ENCODE data around the gene IQGAP1.
"Not testable (repeated sequence)": the region's sequence is repeated elsewhere in the genome, so short reads cannot be mapped to it uniquely, and the experiment has no call there.

Gene IQGAP1

DNA sequence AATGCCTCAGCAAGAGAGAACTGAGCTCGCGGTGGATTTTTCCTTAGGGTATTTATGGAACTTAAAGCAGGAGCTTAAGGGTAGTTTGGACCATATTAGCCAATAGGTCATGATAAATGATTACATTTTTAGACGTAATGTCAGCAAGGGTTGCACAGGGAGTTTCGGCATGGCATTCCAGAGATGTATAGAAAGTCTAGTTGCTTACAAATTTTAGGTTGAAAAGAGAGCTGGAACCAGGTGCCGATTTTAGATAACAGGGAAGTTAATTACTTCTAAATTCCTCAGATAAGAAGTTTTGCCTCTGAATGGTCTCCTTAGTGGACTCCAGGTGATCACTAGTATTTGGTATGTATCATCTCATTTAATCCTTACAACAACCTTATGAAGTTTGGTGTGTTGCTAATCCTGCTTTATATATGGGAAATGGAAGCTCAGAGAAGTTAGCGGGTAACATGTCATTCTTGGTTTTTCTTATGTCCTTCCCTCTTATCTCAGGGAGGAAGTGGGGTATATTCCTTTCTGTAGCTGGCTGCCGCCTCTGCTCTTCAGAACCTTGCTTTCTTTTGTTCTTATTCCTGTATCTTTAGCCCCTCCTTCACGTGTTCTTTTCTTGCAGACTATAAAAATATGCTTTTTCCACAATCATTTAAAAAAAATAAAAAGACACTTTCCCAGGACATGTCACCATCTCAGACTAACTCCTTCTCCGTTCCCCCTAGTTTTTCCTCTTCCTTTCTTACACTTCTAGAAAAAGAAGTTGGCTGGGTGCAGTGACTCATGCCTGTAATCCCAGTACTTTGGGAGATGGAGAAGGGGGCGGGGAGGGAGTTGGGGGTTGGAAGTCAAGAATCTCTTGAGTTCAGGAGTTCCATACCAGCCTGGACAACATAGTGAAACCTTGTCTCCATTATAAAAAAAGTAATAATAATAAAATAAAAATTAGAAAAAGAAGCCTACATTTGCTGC is 25.7 kb downstream of the IQGAP1 start:
- Mint-ChIP-seq H3K4me1 (peaks cover 79% of the 10 kb centered on the region), H3K9me3 (peaks cover 10 to 16% of the 10 kb centered on the region in 2 donors), H3K27me3 (no peaks in the 10 kb centered on the region), H3K4me3 (peak overlapping the region; percentile 35 to 73), H3K27ac (peak overlapping the region in 1 of 2 donors; percentile 53)
- no peak for ATAC-seq
- no peak for DNase-seq

GRCh38 chr15:90414408-90415028 is 26.5 kb downstream of the IQGAP1 start:
- peaks cover 8 to 13% of the 10 kb centered on the region in 2 donors for H3K9me3 Mint-ChIP-seq
- peaks cover 79% of the 10 kb centered on the region for H3K4me1 Mint-ChIP-seq
- ATAC-seq (no peak), DNase-seq (peak in 1 of 2 donors; percentile 42)
- no peaks in the 10 kb centered on the region for H3K27me3 Mint-ChIP-seq
- H3K4me3 Mint-ChIP-seq, result peak overlapping the region; percentile 17 to 57
- H3K27ac Mint-ChIP-seq, result peak overlapping the region; percentile 1 to 69

DNA sequence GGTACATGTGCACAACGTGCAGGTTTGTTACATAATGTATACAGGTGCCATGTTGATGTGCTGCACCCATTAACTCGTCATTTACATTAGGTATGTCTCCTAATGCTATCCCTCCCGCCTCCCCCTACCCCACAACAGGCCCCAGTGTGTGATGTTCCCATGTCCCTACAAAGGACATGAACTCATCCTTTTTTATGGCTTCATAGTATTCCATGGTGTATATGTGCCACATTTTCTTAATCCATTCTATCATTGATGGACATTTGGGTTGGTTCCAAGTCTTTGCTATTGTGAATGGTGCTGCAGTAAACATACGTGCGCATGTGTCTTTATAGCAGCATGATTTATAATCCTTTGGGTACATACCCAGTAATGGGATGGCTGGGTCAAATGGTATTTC is 28.0 kb downstream of the IQGAP1 start:
- not testable (repeated sequence) for H3K27ac Mint-ChIP-seq, H3K4me3 Mint-ChIP-seq, ATAC-seq, H3K27me3 Mint-ChIP-seq, H3K9me3 Mint-ChIP-seq, DNase-seq
- peaks cover 86% of the 10 kb centered on the region for H3K4me1 Mint-ChIP-seq

- Mint-ChIP-seq H3K27ac (peak overlapping the region; percentile 99 to 100), H3K9me3 (peaks cover 5 to 9% of the 10 kb centered on the region in 2 donors), H3K4me1 (peaks cover 87% of the 10 kb centered on the region), H3K27me3 (no peaks in the 10 kb centered on the region), H3K4me3 (peak overlapping the region in 1 of 2 donors; percentile 81)
- DNase-seq (no peak), ATAC-seq (no peak)
These were observed 30.6 kb downstream of the IQGAP1 start for GRCh38 chr15:90418627-90419026.

DNA sequence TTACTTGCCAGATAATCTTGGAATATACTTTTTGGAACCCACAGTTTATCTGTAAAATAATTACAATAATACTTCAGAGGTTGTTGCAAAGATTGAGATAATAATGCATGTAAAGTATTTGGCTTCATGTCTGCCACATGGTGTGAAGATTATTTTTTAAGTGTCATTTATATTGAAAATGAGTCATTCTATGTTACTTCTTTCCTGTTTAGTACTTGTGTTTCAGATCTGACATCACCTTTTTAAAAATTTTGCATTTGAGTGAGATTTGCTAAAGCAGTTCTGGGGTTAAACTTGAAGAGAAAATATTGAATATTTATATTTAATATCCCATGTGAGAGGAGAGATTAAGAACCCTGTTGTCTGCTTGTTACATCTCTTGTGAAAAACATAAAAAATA is 31.2 kb downstream of the IQGAP1 start:
- Mint-ChIP-seq H3K4me1 (peaks cover 84% of the 10 kb centered on the region), H3K9me3 (peaks cover 5 to 9% of the 10 kb centered on the region in 2 donors), H3K27me3 (no peaks in the 10 kb centered on the region), H3K4me3 (peak overlapping the region; percentile 35 to 81), H3K27ac (peak overlapping the region; percentile 99 to 100)
- ATAC-seq (peak; percentile 41), DNase-seq (no peak)

DNA sequence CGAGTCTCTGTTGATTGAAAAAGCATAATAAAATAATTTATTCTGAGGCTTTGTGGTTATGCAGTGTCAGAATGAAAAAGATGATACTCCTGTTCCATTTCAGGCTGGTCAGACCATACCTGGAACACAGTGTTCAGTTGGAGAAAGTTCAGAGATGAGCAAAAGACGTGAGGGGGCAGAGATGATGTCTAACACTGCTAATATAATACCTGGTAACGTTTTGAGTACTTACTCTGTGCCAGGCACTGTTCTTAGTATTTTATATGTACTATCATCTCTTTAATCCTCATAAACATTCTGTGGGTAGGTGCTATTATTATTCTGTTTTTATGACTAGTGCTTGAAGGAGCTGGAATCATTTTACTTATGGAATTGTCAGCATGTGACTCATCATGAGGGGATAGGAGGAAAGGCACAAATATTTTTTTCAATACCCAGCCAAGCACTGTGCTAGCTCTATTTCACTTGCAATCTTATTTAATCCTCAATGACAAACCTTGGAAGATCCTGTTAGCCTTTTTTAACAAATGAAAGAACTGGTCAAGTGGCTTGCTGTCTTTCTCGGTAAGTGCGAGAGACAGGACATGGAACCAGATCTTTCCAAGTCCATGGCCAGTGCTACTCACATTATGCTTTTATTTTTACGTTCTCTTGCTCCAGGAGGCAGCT is 31.8 kb downstream of the IQGAP1 start:
- ATAC-seq, result peak; percentile 100
- H3K4me1 Mint-ChIP-seq, result peaks cover 84% of the 10 kb centered on the region

GRCh38 chr15:90420451-90420850 is 32.4 kb downstream of the IQGAP1 start:
- Mint-ChIP-seq H3K9me3 (peaks cover 5 to 9% of the 10 kb centered on the region in 2 donors), H3K4me3 (peak overlapping the region; percentile 35 to 81), H3K4me1 (peaks cover 87% of the 10 kb centered on the region), H3K27ac (peak overlapping the region; percentile 99 to 100), H3K27me3 (no peaks in the 10 kb centered on the region)
- no peak for DNase-seq
- no peak for ATAC-seq

More for the DNA sequence above, 31.8 kb downstream of the IQGAP1 start:
- Mint-ChIP-seq H3K9me3 (peaks cover 5 to 9% of the 10 kb centered on the region in 2 donors), H3K27ac (peak overlapping the region; percentile 99 to 100), H3K27me3 (no peaks in the 10 kb centered on the region), H3K4me3 (peak overlapping the region; percentile 35 to 81)
- DNase-seq, result peak; percentile 48 to 68

- DNase-seq (no peak), ATAC-seq (no peak)
- H3K27me3 Mint-ChIP-seq, result no peaks in the 10 kb centered on the region
- peaks cover 5 to 9% of the 10 kb centered on the region in 2 donors for H3K9me3 Mint-ChIP-seq
- peaks cover 87% of the 10 kb centered on the region for H3K4me1 Mint-ChIP-seq
- peak overlapping the region in 1 of 2 donors; percentile 62 for H3K27ac Mint-ChIP-seq
- H3K4me3 Mint-ChIP-seq, result no peak overlapping the region
These were observed 33.5 kb downstream of the IQGAP1 start for GRCh38 chr15:90421527-90421926.

- Mint-ChIP-seq H3K27me3 (no peaks in the 10 kb centered on the region), H3K9me3 (peaks cover under 1 to 8% of the 10 kb centered on the region in 2 donors), H3K4me3 (no peak overlapping the region), H3K27ac (no peak overlapping the region), H3K4me1 (peaks cover 82% of the 10 kb centered on the region)
- no peak for DNase-seq
- no peak for ATAC-seq
These were observed 34.0 kb downstream of the IQGAP1 start for GRCh38 chr15:90422043-90422442.

GRCh38 chr15:90422936-90423335 is 34.9 kb downstream of the IQGAP1 start:
- H3K27me3 Mint-ChIP-seq, result no peaks in the 10 kb centered on the region
- H3K9me3 Mint-ChIP-seq, result no peaks in the 10 kb centered on the region
- H3K27ac Mint-ChIP-seq, result no peak overlapping the region
- no peak overlapping the region for H3K4me3 Mint-ChIP-seq
- ATAC-seq (no peak), DNase-seq (no peak)
- H3K4me1 Mint-ChIP-seq, result peaks cover 73% of the 10 kb centered on the region

DNA sequence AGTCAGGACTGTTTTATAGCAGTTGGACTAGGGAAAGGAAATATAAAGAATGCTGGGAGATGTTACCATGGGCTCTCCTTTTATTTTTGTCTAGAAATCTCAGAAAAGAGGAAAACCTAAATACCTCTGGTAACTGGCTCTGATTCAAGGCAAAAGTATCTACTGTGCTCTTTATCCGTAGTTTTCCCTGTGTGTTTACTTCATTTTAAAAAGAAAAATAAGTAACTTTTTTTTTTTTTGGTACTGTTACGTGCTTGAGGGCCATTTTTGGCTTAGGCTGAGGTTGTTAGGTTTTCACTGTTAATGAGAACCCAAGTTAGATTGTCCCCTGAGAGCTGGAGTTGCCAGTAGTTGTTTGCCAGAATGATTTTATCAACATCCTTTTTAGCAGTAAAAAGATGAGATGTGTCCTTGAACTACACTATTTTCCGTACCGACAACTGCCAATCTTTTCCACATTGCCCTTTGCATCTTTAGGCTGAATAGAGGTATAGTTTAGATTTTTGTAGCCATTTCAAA is 35.8 kb downstream of the IQGAP1 start:
- Mint-ChIP-seq H3K27ac (no peak overlapping the region), H3K4me1 (peaks cover 64% of the 10 kb centered on the region), H3K4me3 (no peak overlapping the region), H3K9me3 (no peaks in the 10 kb centered on the region), H3K27me3 (no peaks in the 10 kb centered on the region)
- DNase-seq, result no peak
- ATAC-seq, result no peak

- H3K4me3 Mint-ChIP-seq, result no peak overlapping the region
- H3K27ac Mint-ChIP-seq, result peak overlapping the region in 1 of 2 donors; percentile 35
- H3K27me3 Mint-ChIP-seq, result no peaks in the 10 kb centered on the region
- ATAC-seq (no peak), DNase-seq (no peak)
- H3K4me1 Mint-ChIP-seq, result peaks cover 50% of the 10 kb centered on the region
- no peaks in the 10 kb centered on the region for H3K9me3 Mint-ChIP-seq
These were observed 37.8 kb downstream of the IQGAP1 start for GRCh38 chr15:90425726-90426346.

DNA sequence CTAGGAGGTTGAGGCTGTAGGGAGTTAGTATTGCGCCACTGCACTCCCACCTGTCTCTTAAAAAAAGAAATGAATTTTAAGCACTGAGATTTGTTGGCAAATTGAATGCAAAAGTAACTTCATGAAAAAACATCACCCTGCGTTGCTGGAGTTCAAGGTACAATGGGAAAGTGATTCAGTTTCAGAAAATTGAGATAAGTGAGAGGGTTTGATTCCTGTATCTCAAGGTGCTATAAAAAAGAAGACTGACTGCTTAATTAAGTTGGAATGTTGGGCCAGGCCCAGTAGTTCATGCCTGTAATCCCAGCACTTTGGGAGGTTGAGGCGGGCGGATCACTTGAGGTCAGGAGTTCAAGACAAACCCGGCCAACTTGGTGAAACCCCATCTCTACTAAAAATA is 39.1 kb downstream of the IQGAP1 start:
- Mint-ChIP-seq H3K27me3 (no peaks in the 10 kb centered on the region), H3K4me3 (no peak overlapping the region), H3K4me1 (peaks cover 40% of the 10 kb centered on the region), H3K9me3 (no peaks in the 10 kb centered on the region), H3K27ac (peak overlapping the region in 1 of 2 donors; percentile 27)
- DNase-seq (no peak), ATAC-seq (no peak)

- H3K27ac Mint-ChIP-seq, result no peak overlapping the region
- H3K9me3 Mint-ChIP-seq, result no peaks in the 10 kb centered on the region
These were observed 44.2 kb downstream of the IQGAP1 start for GRCh38 chr15:90432253-90432652.

More at GRCh38 chr15:90432253-90432652, 44.2 kb downstream of the IQGAP1 start:
- H3K4me1 Mint-ChIP-seq, result peaks cover 25% of the 10 kb centered on the region
- H3K27me3 Mint-ChIP-seq, result no peaks in the 10 kb centered on the region
- no peak overlapping the region for H3K4me3 Mint-ChIP-seq
- ATAC-seq, result no peak
- DNase-seq, result no peak

All from stimulated activated naive CD8-positive, alpha-beta T cell treated with anti-CD3 and anti-CD28 coated beads, Interleukin-15, amount 100 ng/mL, for 72 hours (primary cell).